GM19324 (cell line): ENCODE data around the gene FAM76B.

Experiments
- ATAC-seq: cut with Tn5 transposase; IDR thresholded peaks from one replicate; pipeline ENCODE4 v1.9.1; 2021; ENCODE audit warnings: mild to moderate bottlenecking, moderate library complexity; ENCODE audit not compliant: unreplicated experiment, low FRiP score

FAM76B gene

DNA sequence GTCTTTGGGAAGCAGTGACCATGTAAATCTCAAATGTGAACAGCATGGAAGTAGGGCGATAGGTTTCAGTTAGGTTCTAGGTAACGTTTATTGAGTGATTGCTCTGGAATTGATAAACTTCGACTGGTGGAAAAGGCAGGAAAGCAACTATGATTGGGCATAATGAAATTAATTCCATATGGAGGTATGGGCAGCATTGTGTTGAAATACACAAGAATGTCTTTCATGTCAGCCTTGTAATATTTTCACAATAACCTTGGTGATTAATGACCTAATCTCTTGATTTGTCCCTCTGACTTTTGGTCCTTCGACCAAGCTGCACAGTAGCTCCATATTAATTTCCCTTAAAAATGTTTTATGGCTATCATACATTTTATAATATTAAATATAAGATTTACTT, 3.5 kb upstream of the FAM76B start:
- ATAC-seq, result no peak

DNA sequence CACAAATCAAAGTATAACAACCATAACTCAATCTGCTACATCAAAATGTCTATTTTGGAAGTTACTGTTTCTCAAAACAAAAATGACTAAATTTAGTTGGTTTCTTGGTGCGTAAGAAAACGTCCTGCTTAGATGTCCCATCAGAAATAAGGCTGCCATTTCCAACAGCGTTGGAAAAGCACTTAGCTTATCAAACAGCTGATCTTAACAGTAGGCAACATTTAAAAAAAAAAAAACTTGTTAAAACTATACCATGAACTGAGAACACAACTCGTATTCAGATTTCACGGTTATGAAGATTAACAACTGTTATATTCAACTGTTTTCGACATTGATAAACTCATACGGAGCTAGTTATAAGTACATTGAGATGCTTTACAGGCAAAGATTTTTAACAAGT, 3.1 kb upstream of the FAM76B start:
- ATAC-seq, result no peak

DNA sequence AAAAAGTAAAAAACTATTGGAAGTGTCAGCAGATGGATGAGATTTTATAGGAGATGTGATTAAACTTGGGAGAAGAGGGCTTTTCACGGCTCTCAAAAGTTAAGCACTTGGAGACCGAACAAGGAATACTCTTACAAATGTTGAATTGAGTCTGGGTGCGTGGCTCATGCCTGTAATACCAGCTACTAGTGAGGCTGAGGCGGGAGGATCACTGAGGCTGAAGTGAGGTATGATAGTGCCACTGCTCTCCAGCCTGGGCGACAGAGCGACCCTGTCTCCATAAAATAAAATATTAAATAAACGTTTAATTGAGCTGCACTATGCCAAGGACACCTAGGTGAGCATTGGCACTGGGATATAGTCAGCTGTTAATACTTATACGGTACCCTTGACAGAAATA, 2.6 kb upstream of the FAM76B start:
- ATAC-seq, result no peak

DNA sequence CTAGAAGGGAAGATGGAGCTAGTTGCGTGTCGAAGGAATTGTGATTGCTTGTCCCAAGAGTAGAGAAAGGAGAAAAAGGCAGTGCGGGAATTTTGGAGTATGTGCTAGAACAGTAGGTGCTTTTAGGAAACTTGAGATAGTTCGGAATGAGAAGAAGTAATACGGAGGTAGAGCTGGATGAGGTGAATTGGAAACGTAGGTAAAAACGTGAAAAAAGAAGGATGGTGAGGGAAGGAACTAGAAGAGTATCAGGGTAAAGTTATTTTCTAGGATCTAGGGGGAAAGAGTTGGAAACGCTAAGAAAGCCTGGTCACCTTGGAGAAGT, 2.1 kb upstream of the FAM76B start:
- no peak for ATAC-seq

DNA sequence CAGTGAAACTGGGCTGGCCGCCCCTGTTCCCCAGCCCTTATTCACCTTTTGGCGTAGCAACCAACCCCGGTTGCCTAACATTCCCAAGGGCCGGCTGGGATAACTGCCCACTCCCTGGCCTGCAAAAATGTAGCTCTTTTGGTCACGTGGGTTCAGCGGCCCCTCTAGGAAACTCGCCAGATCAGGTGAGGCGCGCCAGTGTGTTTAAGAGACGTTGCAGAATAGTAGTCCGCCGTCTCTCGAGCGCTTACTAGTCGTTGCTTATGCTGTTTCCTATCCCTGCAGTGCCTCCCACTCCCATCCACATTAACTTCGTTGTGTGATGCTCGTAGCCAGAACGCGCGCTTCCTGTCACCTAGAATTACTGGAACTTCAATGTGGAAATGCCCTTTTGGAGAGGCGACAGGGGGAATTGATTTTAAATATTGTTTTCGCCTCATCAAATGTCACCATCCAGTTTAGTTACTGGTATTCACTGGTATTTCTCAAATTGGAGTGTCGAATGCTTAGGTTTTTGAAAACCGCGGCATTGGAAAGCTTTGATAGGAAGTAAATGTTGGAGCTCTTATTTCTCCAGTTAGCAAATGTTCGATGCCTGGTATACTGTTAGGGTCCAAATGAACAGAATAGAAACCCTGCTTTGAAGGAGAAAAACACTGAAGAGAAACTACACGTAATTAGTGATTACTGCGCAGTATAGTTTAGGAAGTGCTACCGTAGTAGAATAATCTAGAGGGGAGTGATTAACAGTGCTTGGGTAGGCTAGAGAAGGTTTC, 1.5 kb upstream of the FAM76B start:
- ATAC-seq, result no peak

DNA sequence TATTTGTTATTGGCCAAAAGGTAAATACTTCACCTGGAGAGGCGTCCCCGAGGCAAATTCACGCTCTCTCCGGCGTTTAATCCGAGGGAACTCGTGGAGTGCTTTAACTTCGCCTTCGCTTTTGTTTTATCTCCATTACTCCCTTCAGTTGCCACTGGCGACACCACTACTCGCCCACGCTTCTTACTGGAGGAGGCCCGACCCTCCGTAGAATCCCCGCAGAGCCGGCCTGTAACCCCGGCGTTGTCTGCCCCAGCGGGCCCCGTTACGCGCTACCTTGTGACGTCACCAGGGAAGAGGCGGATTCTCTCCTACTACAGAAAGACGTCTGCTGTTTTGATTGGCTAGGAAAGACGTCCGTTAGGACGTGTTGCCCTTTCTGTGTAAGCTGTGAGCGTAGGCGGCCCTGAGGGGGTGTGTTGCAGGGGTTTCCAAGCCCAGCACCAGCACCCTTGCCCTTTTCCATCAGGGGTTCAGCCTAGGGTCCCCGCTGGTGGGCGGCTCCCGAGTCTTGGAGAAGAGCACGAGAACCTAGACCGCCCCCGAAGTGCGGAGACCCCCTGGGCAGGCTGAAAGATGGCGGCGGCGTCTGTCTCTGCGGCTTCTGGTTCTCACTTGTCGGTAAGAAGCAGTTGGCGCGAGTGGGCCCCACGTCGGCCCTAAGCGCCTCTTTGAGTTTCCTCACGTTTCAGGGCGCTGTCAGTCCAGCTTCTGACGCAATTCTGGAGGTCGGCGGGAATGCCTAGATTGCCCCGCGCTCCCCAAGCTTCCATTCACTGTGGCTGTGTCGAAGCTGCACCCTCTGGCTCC, 746 bp upstream of the FAM76B start, which contains the start of gene CEP57:
TSS of gene CEP57 (plus strand) at position 376 of the 810 bp plus-strand sequence. CDS start at position 577, 201 bp downstream.
- ATAC-seq, result peak; percentile 72

DNA sequence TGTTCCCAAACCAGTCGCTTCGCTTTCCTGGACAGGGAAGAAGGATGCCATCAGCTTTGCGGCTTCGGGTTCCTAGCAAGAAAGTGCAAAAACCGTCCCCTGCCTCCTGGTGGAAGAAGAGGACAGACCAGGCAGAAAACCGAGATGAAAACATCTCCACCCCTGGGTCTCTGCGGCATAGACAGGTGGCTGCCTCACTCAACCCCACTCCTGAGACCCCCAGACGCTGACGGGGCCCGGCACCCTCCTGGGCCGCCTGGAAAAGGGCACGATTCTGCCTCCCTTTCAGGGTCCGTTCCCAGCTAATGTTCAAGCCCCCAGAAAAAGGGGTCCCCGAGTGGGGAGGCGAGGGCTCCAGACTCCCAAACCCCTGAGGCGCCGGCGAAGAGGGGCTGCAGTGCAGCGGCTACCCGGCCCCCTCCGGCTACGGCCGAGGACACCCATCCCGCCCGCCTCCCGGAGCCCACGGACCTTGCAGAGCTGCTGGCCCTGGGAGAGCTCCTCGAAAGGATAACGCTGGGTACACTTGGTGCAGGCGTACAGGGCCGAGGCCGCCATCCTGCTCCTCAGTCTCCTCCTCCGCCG, 569 bp downstream of the FAM76B start:
- no peak for ATAC-seq

DNA sequence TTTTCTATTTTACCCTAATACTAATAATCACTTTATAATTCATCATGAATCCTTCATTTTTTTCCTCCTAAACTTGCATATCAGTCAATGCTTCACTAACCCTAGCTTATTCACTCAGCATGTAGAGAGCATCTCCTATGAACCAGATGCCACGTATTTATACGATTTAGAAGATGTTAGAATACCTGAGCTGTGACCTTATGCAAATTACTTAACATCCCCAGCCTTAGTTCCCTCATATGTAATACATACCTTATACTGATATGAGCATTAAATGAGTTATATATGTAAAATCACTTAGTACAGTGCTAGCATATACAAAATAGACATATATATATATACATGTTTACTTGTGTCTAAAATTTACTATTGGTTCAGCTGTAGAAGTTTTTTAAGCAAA, 9.0 kb downstream of the FAM76B start:
- no peak for ATAC-seq

DNA sequence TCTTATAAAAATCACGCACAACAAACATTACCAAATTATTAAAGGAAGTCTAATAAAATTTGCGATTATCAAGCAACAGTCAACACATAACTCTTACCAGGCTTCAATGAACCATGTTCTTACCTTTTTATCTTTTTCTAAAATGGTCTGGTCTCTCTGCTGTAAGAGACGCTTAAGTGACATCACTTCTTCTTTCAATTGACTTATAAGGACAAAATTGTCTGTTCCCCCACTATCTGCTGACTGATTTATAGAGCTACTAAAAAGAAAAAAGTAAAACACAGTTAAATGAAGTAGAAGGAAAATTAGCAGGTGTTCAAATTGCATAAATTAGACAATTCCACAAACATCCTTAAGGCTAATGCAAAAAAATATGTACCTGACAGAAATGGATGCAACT, 10.9 kb downstream of the FAM76B start:
- no peak for ATAC-seq

DNA sequence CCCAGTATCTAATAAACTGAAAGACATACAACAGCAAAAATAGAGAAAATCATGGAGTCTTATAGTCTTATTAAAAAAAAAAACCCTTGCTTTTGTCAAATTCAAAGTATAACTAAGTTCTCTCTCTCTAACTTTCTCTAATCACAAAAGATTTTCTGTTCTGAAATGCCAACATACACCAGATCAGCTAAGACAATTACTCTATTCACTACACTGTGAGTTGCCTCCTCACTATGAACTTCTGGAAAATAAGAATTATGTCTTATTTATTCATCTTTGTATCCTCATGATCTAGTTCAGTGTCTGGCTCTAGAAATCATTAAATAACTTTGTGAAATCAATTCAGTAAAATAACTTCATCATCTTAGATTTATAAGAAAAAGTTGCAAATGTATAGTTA, 12.7 kb downstream of the FAM76B start:
- ATAC-seq, result no peak

DNA sequence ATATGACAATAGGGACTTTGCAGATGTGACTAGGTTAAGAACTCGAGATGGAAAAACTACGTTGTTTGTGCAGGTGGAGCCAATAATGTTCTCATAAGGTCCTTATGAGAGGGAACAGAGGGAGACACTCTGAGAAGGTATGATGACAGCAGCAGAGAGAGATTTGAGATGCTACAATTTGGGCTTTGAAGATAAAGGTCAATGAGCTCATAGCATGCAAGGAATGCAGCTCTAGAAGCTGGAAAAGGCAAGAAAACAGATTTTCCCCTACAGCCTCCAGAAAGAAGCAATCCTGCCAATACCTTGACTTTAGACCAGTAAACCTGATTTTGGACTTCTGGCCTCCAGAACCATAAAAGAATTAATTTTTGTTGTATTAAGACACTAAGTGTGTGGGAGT, 21.1 kb downstream of the FAM76B start:
- no peak for ATAC-seq

DNA sequence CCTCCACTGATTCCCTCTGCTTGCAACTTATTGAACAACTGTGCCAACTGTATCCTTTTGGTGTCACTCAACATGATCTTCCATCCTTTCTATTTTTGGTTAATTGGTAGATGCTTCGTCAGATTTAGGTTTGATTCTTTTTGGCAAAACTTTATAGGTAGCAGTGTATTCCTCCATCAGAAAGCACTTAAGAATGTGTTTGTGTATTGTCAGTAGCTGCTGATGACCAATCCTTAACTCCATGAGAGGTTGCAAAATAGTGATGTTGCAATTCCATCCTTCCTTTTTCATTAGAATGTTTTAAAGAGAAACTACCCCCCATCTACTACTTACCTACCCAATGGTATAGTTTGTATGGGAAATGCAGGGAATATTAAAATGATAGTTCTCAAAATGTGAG, 22.1 kb downstream of the FAM76B start:
- no peak for ATAC-seq

DNA sequence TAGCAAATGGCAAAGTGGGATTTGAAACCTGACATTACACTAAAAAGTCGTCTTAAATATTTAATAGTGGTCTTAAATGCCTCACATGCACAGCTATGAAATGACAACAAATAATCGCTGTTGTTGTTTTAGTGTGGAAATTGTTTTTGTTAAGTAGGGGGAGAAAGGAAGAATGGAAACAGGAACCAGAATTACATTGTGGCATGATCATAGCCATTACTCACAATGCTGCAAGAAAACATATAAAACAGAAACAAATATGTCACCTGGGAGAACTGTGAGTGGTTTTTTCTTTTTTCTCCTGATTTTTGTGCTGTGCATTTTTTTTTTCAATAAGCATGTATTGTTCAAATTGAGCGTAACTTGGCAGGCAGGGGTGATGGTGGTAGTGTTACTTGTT, 22.9 kb downstream of the FAM76B start:
- no peak for ATAC-seq

DNA sequence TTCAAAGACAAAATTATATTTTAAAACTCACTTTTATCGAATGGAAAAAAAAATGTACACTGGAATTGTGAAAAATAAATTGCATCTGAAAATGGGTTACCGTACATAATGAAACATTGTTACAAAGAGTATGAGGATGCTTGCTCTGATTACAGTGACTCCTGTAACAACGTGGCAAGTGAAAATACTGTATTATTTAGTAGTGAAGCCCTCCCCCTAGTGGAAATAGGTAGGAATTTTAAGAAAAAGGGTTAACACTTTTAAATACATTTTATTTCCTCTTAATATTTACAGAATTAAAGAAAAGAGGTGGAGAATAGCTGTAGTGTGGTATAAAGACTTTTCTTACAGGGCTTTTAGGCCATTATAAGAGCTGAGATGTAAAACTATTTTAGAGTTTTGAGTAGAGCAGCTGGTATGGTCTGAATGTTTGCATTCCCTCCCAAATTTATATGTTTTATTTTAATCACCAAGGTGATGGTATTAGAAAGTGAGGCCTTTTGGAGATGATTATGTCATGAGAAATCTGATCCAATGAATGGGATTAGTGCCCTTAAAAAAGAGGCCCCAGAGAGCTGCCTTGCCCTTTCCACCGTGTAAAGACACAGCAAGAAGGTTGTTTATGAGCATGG, 25.2 kb downstream of the FAM76B start:
- no peak for ATAC-seq

DNA sequence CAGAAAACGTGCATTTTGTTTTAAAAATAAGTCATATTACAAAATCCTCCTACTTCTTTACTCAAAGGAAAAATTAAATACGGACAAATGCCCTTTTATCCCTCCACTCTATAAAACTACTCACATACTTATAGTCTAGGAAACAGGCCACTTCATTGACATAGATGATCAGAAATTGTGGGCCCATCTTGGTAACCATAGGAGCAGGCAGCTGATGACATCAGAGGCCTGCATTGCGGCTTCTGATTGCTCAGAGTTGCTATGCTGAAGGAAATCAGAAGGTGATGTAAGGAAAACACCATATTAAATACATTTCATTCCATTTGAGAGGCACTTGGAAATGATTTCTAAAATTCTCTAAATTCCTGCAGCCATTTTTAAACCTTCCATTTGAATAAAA, 27.0 kb downstream of the FAM76B start:
- ATAC-seq, result no peak

DNA sequence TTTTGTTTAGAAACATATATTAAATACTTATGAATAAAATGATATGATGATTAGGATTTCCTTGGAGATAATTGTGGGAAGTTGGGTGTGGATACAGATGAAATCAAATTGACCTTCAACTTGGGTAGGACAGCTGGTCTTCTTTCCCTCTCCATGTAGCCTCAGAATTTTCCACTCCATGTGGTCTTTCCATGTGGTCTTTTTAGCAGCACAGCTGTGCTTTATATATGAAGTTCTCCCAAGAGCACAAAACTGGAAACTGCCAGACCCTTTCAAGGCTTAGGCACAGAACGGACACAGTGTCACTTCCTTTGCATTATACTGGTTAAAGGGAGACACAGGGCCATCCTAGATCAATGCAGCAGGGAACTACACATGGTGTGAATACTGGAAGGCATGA, 28.6 kb downstream of the FAM76B start:
- no peak for ATAC-seq

DNA sequence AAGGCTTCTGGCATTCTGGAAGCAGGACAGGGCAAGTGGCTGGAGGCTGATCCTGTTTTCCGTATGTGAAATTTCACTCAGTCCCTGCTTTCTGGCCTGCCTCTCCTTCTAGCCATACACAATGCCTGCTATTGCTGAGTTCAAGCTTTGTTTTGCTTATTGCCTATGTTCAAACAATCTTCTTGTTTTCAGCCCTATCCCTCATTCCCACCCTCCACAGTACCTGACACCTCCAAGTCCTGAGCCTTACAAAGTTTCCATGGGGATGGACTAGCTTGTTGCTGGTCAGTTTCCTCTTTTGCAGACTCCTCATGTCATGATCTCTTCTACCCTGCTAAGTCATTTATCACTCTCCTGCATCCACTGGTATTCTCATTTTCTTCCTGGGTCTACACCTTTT, 38.1 kb downstream of the FAM76B start:
- no peak for ATAC-seq

DNA sequence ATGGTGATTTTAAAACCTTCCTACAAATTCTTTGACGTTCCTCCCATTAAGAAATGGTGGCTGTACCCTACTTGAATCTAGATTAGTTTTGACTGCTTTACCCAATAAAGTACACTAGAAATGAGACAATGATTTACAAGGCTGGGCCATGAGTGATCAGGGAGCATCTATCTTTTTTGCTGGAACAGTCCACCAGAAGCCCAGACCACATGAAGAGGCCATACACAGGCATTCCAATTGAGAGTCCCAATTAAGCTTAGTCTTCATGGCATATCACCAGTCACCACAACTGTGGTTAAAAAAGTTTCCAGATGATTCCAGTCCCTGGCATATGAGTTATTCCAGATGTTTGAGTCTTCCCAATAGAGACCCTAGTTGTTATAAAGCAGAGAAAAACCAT, 39.5 kb downstream of the FAM76B start:
- ATAC-seq, result no peak

DNA sequence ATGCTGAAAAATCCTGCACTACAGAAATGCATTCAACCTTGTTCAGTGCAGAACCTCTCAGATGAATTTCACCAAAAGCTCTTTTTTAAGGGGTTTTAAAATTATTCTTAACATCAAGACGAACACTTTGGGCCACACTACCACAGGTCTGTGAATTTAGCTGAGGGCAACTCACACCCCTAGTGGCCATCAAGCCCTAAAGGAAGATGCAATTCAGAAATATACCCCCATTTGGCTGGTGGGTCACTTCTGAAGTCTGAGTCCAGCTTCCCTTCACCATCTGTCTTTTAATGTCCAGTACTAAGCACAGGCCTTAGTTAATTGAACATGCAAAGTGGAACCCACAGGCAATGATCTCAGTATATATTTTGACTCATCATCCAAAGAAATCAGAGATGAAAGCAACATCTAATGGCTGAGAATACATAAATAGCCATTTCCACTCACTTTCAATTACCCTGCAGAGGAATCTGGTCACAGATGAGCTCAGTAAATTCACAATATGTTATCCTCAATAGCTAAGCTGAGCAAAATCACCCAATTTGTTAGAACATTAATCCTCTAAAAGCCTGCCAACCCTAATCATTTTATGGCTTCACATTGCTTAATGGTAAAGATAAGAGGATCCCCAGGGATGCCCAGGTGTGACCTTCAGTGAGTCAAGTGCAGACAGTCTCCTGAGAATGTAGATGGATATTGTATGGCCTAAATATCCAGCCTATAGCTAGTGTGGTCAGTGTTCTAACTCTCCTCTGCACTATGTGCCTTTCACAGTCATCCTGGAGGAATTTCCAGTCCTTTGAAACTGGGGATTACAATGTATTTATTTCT, 50.3 kb downstream of the FAM76B start:
- no peak for ATAC-seq

DNA sequence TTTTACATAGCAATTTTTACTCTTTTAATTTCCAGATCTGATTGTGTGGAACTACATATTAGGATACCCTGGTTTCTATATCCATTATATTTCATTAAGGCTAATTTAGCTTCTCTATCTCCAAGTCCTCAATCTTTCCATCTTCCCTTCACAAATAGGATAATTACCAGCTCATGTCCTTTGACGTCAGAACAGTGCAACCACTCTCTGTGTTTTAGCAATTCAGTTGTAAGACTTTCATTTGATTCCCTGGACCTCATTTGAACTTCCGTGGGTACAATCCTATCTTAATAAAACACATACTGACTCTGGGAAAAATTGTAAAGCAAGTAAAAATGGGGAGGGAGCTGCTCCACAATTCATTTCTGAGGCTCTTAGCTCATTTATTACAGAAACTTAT, 52.8 kb downstream of the FAM76B start:
- ATAC-seq, result no peak
